Stimulated activated CD4-positive, alpha-beta T cell treated with anti-CD3 and anti-CD28 coated beads, Interleukin-2, amount 100 ng/mL, for 24 hours (primary cell): Measurements from ENCODE around the gene PPARD.
"Not testable (repeated sequence)": the region's sequence is repeated elsewhere in the genome, so short reads cannot be mapped to it uniquely, and the experiment has no call there.

Experiments
- DNase-seq, 2 donors: peaks; one replicate each; pipeline ENCODE4 v3.0.0-alpha.2; 2020

The PPARD gene

DNA sequence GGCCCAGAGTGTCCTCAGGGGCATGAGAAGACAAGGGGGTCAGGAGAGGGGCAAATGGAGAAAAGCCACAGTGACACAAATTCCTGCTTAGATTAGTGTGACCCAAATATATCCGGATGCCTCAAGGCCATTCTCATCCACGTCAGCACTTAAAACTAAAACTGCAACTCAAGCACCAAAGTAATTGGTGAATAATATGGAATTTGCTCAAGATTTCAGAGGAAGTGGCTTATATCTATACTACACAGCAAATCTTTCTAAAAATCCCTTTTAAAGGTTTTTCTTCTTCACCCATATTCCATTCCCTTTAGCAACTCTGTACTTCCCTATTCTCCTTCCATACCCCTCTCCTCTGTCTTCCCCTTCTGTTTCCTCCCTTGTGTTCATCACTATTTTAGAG, 29.6 kb upstream of the PPARD start:
- DNase-seq: no peak

DNA sequence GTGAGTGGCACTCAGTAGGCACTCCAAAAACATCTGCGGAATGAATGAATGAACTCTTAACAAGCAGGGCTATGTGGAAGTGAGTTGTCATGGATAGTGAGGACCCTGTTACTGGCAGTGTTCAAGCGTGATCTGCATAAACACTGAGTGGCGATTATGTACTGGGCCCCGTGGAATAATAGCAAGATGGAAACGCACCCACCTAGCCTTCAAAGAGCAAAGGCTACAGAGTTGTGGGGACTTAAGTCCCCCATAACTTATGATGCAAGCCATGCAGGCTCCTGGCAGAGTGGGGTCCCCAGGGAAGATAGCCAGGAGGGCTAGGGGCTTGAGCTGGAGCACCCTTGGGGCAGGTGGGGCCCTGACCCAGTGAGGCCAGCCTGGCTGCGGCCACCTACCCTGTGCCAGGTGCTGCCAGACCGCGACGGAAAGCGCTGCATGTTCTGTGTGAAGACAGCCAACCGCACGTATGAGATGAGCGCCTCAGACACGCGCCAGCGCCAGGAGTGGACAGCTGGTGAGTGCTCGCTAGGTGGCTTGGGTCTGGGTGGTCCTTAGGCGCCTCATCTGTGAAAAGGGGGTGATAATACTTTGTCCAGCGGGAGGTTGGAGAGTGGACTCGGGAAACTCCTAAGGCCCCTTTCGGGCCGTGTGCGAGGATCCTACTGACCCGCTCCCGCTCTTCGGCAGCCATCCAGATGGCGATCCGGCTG, 24.7 kb upstream of the PPARD start:
- no peak for DNase-seq

DNA sequence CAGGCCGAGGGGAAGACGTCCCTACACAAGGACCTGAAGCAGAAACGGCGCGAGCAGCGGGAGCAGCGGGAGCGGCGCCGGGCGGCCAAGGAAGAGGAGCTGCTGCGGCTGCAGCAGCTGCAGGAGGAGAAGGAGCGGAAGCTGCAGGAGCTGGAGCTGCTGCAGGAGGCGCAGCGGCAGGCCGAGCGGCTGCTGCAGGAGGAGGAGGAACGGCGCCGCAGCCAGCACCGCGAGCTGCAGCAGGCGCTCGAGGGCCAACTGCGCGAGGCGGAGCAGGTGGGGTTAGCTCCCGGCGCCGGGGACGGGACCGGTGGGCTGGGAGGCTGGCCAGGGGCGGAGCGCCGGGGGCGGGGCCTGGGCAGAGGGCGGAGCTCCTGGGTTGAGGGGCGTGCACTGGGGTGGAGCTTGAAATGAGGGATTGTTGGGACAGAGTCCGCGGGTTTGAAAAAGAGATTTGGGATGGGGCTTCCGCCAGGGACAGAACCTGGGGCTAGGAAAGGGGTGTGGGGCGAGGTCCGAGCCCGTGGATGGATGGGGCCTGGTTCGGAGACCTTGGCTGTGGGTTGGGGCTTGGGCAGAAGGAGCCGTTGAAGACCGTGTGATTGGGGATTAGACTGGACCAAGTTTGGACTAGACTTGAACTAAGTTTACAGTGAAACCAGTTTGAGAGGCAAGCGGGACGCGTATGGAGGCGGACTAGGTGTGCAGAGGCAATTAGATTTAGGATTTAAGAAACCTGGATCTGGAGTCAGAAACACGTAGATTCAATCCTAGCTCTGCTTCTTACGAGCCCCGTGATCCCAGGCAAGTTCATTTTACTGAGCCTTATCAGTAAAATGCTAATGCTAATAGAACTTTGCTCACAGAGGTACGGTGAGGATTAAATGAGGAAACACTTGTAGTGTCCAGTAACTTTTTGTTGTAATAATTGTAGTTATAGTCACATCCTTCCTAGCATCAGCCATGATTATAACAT, 23.9 kb upstream of the PPARD start:
- no peak for DNase-seq

DNA sequence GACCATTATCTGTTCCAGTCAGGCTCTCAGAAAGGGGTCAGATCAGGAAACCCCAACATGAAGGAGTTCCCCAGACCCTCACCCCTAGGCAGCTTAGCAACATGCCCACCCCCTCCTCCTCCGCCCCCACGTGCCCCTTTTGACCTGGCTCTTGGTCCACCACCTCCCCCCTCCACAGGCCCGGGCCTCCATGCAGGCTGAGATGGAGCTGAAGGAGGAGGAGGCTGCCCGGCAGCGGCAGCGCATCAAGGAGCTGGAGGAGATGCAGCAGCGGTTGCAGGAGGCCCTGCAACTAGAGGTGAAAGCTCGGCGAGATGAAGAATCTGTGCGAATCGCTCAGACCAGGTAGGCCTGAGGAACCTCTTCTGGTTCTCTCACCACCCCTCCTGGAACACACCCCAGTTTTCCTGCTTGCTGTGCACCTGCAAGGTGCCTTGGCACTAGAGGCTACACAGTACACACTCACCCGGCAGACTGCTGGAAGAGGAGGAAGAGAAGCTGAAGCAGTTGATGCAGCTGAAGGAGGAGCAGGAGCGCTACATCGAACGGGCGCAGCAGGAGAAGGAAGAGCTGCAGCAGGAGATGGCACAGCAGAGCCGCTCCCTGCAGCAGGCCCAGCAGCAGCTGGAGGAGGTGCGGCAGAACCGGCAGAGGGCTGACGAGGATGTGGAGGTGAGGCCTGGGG, 22.9 kb upstream of the PPARD start:
- no peak for DNase-seq

DNA sequence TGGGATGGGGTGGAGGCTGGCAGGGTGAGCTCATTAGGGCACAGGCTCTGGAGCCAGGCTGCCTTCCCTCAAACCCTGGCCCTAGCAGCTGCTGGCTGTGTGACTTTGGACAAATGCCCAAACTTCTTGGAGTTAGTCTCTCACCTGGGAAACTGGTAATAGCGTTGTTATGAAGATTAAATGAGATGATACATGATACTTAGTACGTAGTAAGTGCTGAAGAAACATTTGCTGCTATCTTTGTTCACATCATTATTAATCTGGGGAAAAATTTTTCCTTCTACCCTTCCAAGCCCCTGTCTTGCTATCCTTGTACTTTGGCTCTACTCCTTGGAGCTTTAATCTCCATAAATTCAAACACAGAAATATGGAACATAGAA, 22.3 kb upstream of the PPARD start:
- no peak for DNase-seq

DNA sequence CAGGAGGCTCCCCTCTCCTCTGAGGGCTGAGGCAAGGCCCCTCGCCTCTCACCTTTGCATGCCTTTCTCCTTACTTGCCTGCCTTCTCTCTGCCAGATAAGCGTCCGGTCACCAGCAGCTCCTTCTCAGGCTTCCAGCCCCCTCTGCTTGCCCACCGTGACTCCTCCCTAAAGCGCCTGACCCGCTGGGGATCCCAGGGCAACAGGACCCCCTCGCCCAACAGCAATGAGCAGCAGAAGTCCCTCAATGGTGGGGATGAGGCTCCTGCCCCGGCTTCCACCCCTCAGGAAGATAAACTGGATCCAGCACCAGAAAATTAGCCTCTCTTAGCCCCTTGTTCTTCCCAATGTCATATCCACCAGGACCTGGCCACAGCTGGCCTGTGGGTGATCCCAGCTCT, 21.3 kb upstream of the PPARD start:
- no peak for DNase-seq

DNA sequence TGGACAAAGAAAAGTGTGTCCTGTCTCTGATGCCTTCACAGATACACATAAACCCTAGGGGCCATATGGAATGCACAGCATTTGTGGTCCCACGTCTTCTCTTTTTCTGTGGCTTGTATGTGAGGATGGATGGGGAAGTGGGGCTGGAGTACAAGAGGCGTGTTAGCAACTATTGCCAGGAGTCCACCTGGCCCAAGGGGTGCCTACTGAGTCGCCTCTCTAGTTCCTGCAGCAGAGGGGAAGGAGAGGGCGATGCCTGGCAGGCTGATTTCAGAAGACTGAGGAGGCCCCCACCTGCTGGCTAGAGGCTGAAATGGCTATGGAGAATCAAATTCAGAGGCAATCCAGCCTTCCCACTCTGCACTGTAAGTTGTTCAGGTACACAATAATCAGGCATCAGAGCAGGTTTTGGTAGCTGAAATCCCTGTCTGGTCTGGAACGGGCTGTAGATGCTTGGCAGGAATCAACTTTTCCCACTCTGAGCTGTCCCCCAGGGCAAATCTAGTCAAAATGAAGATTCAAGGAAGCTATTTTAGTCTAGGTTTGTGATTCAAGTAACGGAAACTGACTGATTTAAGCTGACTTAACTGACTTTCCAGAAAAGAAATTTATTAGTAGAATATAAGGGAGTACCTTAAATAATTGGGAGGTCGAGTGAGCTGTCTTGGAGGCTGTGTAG, 14.9 kb upstream of the PPARD start:
- peak; percentile 74 to 78 for DNase-seq

DNA sequence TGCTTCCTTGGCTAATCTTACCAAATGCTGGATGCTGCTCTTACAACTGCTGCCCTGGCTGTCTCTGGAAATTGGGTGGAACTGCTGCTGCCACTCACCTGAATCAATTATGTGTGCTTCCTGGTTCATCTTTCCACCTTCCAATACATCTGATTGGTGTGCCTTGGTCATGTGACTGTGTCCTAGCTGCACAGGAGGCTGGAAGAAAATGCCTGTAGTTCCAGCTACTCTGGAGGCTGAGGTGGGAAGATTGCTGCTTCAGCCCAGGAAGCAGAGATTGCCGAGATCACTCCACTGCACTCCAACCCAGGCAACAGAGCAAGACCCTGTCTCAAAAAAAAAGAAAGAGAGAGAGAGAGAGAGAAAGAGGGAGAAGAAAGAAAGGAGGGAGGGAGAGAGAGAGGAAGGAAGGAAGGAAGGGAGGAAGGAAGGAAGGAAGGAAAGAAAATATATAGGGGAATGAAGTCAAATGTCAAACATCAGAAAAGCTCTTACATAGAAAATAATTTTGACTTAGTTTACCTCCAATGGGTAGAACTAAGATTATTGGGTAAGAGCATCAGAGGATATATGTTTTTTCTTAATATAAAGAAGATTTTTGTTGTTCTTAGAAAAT, 14.1 kb upstream of the PPARD start:
- DNase-seq: no peak

DNA sequence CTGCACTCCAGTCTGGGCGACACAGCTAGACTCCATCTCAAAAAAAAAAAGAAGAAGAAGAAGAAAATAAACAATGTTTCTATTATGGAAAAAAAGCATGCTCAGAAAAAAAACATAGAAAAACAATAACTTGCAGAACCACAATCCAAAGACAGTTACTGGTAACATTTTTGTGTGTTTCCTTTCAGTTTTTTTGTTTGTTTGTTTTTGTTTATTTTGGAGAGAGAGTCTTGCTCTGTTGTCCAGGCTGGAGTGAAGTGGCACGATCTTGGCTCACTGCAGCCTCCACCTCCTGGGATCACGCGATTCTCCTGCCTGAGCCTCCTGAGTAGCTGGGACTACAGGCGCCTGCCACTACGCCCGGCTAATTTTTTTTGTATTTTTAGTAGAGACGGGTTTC, 13.4 kb upstream of the PPARD start:
- not testable (repeated sequence) for DNase-seq

DNA sequence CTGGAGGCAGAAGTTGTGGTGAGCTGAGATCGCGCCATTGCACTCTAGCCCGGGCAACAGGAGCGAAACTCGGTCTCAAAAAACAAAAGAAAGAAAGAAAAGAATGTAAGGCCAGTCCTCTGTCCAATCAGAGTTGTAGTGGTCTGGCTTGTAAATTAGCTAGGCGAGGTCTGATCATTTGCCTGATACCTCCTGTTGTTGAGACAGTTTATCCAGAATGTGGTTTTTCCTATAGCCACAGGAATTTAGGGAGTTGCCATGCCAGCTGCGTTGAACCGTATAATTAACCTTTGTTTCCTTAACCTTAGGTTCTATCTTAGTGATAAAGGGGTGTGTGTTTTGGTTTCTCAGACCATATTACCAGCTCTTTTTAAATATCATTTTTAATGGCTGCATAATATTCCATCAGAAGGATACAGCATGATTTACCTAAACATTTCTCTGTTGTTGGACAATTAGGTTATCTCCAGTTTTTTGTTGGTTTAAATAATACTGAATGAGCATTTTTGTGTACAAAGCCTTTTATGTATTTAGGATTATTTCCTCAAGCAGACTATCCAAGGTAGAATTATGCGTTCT, 11.7 kb upstream of the PPARD start:
- DNase-seq: no peak

DNA sequence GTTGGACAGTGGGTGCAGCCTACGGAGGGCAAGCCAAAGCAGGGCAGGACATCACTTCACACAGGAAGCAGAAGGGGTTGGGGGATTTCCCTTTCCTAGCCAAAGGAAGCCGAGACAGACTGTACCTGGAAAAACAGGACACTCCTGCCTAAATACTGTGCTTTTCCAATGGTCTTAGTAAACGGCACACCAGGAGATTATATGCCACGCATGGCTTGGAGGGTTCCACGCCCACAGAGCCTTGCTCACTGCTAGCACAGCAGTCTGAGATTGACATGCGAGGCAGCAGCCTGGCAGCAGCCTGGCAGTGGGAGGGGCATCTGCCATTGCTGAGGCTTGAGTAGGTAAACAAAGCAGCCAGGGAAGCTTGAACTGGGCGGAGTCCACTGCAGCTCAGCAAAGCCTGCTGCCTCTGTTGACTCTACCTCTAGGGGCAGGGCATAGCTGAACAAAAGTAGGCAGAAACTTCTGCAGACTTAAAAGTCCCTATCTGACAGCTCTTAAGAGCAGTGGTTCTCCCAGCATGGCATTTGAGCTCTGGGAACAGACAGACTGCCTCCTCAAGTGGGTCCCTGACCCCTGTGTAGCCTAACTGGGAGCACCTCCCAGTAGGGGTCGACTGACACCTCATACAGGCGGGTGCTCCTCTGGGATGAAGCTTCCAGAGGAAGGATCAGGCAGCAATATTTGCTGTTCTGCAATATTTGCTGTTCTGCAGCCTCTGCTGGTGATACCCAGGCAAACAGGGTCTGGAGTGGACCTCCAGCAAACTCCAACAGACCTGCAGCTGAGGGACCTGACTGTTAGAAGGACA, 10.1 kb upstream of the PPARD start:
- peak; percentile 45 to 62 for DNase-seq

DNA sequence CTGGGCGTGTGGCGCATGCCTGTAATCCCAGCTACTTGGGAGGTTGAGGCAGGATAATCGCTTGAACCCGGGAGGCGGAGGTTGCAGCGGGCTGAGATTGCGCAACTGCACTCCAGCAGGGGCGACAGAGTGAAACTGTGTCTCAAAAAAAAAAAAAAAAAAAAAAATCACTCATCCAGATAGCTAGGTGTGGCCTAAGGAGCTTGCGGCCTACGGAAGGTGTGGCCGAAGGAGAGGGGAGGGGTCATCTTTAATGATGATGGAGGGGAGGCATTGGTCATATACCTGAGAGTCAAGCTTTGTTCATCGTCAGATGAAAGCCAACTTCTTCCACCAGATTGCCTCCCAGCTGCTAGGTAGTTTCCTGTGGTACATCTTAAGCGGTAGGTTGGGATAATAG, 801 bp upstream of the PPARD start:
- DNase-seq: no peak

DNA sequence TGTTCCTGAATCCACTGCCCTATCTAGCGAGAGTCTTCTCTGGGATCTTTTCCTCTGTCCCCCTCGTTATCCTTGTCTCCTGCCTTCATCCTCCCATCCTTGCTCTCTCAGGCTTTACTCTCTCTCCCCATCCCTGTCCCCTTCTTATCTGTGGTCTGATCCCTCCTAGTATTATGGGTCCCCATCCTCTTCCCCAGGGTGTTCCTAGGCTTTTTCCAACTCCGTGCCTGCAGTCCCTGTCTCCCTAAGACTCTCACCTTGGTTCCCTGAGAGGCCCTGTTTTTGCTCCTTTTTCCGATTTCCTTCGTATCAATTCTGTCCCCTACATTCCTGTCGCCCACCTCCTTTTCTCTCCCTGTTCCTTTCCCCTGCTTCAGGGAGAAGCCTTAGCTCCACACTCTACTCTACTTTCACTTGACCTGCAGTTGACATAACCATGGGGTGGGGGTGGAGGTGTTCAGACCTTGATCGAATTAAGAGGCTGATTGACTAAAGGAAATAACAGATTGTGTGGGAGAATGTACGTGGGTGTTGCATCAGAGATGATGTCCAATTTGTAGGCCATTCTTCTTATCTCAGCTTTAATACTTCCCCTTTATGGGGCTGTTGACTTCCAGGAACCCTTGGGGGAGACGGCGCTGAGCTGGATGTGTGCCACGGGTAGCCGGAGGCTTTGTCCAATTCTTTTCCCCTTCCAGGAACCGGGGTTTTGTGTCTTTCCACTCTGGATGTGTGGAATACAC, 905 bp downstream of the PPARD start:
- no peak for DNase-seq

DNA sequence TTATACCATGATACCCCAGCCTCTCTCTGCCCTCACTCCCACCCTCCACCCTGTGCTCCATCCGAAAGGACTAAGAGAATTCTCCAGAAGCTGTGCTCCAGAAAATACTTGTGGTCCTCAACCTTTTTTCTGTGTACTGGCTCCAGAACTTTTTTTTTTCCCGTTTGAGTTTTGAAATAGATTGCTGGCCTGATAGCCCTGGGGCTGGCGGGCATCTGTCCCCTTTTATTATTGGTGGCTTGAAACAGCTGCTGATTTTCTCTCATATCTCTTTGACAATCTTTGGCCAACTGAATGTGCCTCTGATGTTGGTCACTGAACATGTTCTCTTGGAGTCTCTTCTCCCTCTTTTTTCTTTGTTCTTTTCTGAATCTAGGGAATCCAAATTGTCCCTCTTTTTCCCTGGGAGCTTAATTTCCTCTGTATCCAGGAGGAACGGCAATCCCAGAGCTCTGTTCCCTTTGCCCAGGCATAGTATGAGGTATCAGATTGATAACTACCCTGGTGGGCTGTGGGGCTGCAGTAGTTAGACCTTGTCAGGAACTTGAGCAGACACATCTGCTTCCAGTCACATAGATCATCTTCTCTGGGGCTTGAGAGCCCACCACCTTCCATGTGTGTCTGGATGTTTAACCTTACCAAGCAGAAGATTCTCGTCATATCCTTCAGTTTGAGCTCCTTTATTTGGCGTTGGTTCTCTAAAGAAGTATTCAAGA, 1.6 kb downstream of the PPARD start:
- no peak for DNase-seq

DNA sequence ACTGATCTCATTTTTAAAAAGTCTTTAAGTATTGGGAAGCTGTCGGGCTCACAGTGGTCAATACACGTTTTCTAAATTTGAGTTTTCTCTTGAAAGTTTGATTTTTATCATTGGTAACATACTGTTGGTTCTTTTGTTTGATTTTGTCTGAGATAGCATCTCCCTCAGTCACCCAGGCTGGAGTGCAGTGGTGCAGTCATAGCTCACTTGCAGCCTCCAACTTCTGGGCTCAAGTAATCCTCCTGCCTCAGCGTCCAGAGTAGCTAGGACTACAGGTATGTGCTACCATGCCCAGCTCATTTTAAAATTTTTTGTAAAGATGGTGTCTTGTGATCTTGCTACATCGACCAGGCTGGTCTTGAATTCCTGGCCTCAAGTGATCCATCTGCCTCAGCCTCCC, 9.1 kb downstream of the PPARD start:
- no peak for DNase-seq

DNA sequence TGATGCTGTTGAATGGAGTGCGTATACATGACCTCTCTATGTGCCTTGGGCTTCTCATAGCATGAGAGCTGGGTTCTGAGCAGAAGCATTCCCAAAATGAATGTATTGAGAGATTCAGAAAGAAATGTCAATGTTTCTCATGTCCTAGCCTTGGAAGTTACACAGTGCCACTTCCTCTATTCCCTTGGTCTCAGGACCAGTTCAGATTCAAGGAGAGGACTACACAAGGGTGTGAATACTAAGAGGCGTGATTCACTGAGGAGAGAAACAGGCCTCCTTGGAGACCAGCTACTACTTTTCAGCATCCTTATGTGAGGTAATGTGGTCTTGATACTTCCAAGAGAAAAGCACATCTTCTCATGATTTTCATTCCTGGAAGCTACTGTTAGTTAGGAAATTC, 10.4 kb downstream of the PPARD start:
- no peak for DNase-seq

DNA sequence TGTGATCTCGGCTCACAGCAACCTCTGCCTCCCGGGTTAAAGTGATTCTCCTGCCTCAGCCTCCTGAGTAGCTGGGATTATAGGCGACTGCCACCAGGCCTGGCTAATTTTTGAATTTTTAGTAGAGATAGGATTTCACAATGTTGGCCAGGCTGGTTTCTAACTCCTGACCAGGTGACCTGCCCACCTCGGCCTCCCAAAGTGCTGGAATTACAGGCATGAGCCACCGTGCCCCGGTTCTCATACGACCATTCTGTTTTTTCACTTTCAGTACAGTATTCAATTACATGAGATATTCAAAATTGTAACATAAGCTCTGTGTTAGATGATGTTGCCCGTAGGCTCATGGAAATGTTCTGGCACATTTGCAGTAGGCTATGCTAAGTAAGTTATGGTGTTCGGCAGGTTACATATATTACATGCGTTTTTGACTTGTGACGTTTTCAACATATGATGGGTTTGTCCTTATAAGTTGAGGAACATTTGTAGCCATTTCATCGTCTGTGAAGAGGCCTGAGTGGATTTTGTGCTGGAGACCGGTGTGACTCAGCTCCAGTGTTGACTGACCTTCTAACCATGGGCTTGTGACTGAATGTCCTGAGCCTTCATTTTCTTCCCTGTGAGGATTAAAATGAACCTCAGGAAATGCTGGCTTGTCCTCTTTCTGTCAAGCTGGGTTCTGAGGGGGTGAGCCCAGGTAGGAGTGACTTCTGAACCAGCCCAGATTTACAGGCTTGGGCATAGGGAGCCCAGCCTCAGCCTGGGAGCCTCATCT, 12.2 kb downstream of the PPARD start:
- no peak for DNase-seq

DNA sequence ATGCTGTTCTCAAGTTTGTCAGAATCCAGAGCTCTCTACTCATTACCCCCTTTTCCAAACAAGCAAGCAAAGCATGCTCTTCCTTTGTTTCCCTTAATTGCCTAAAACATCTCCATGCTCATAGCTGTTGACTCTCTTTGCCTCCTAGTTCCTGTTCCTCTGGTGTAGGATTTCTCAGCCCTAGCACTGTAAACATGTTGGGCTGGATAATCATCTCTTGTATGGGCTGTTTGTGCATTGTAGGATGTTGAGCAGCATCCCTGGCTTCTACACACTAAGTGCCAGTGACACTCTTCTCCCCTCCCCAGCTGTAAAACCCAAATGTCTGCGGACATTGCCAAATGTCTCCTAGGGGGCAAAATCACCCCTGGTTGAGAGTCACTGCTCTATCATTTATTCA, 14.0 kb downstream of the PPARD start:
- DNase-seq: no peak

DNA sequence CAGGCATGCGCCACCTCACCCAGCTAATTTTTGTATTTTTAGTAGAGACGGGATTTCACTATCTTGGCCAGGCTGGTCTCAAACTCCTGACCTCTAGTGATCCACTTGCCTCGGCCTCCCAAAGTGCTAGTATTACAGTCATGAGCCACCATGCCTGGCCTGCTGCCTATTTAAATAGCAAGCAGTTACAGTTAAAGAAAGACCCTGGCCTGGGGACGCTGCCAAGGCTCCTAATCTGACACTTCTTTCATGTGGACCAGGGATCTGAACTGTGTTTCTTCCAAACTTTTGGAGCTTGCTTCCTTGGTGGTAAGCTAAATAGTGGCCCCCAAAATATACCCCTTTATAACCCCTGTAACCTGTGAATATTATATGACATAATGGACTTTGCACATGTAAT, 15.3 kb downstream of the PPARD start:
- DNase-seq: no peak
